ENCODE results near the gene MRPL27. TPM values are rescaled to one million over a fixed set of nuclear protein-coding genes. Genes with fewer than 3 reads are reported as not detected.

MRPL27 gene
- total and polyA plus RNA-seq, 2 donors (not counting 1 experiment from before 2014, with no cell fraction given): 32.5 to 40.2 TPM

DNA sequence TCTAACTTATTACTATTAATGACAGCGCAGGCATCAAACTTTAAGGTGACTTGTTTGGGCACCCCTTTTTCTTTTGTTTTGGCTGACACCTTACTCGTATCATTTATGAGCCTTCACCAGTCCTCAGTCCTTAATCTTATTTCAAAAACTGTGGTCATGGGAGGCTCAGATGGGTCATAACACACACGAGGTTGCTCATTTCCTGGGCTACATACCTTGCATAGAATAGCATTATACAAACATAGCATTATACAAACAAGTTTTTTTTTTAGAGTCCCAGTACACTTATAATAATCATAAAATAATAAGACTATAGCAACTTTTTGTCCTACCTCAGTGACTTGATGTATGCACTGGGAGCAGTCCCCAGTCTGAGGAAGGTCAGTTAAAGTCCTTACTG lies 41.8 kb upstream of the MRPL27 start:
- Histone ChIP-seq H3K4me2 (replicated peaks; ENCODE audit: low read depth, low read length, poor library complexity, severe bottlenecking) (no peak overlapping the region), H3K4me1 (ENCODE audit: control insufficient read depth in 2 of 2, insufficient read depth in 2 of 2, low read length in 2 of 2) (no peaks in the 10 kb centered on the region), H3K4me3 (ENCODE audit: control extremely low read depth in 1 of 5, extremely low read depth in 1 of 5, insufficient read depth in 1 of 5, low read depth in 2 of 5, low read length in 4 of 5) (no peak overlapping the region), H3K27me3 (replicated peaks in 1 of 4; ENCODE audit: control extremely low read depth in 1 of 4, control insufficient read depth in 3 of 4, insufficient read depth in 4 of 4, low read length in 3 of 4) (no peaks in the 10 kb centered on the region), H3K9me3 (ENCODE audit: control extremely low read depth in 1 of 3, control insufficient read depth in 2 of 3, insufficient read depth in 1 of 3, low read length in 2 of 3) (peaks cover 0 to 9% (median 4%) of the 10 kb centered on the region in 3 donors), H3K36me3 (replicated peaks in 1 of 2; ENCODE audit: control extremely low read depth in 1 of 2, control insufficient read depth in 1 of 2, extremely low read depth in 1 of 2, insufficient read depth in 2 of 2, low read length in 1 of 2) (no peaks in the 10 kb centered on the region), H3K9ac (ENCODE audit: low read length) (no peak overlapping the region), H3K79me2 (ENCODE audit: control insufficient read depth, insufficient read depth, low read length) (no peaks in the 10 kb centered on the region), H3K27ac (ENCODE audit: low read length in 2 of 2) (no peak overlapping the region), H4K20me1 (ENCODE audit: control insufficient read depth, insufficient read depth, low read length, poor library complexity, severe bottlenecking) (no peaks in the 10 kb centered on the region), H2AFZ (ENCODE audit: insufficient read depth, low read depth, low read length, poor library complexity, severe bottlenecking) (no peak overlapping the region)
- ATAC-seq (ENCODE audit: low read depth) (no peak), DNase-seq (no peak)
- ChIA-PET CTCF (no interaction called here), POLR2A (no interaction called here)
- Mint-ChIP-seq H3K9me3 (ENCODE audit: insufficient read depth) (no peaks in the 10 kb centered on the region), H3K27ac (no peak overlapping the region), H3K4me1 (peaks cover 3% of the 10 kb centered on the region), H3K4me3 (no peak overlapping the region), H3K27me3 (peaks cover 3% of the 10 kb centered on the region)
- intact Hi-C loops (cut with micrococcal nuclease): no loop called here
- TF ChIP-seq, protein P1, sequence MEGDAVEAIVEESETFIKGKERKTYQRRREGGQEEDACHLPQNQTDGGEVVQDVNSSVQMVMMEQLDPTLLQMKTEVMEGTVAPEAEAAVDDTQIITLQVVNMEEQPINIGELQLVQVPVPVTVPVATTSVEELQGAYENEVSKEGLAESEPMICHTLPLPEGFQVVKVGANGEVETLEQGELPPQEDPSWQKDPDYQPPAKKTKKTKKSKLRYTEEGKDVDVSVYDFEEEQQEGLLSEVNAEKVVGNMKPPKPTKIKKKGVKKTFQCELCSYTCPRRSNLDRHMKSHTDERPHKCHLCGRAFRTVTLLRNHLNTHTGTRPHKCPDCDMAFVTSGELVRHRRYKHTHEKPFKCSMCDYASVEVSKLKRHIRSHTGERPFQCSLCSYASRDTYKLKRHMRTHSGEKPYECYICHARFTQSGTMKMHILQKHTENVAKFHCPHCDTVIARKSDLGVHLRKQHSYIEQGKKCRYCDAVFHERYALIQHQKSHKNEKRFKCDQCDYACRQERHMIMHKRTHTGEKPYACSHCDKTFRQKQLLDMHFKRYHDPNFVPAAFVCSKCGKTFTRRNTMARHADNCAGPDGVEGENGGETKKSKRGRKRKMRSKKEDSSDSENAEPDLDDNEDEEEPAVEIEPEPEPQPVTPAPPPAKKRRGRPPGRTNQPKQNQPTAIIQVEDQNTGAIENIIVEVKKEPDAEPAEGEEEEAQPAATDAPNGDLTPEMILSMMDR (IDR thresholded peaks at IDR 0.05): no peak
- TF ChIP-seq EZH2 (IDR thresholded peaks at IDR 0.05; ENCODE audit: borderline replicate concordance, insufficient read depth, low read depth, low read length, poor library complexity, severe bottlenecking): no peak
- WGBS (ENCODE audit: insufficient coverage): 100% methylated on average over 2 of the region's 3 CpGs

DNA sequence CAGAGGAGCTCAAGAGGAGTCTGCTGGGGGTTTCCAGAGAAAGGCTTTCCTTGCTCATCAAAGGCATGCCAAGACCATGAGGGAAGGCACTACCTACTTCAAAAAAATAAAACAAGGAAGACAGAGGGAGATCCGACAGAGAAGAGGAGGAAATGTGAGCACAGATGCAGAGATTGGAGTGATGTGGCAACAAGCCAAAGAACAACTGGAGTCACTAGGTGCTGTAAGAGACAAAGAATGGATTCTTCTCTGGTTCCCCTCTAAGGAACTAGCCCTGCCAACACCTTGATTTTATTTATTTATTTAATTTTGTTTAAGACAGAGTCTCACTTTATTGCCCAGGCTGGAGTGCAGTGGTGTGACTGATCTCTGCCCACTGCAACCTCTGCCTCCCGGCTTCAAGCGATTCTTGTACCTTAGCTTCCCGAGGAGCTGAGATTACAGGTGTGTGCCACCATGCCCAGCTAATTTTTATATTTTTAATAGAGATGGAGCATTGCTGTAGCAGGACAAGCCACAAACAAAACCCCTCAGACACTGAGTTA lies 39.3 kb upstream of the MRPL27 start:
- Histone ChIP-seq H3K27me3 (replicated peaks in 1 of 4; ENCODE audit: control extremely low read depth in 1 of 4, control insufficient read depth in 3 of 4, insufficient read depth in 4 of 4, low read length in 3 of 4) (no peaks in the 10 kb centered on the region), H3K9ac (ENCODE audit: low read length) (no peak overlapping the region), H3K4me1 (ENCODE audit: control insufficient read depth in 2 of 2, insufficient read depth in 2 of 2, low read length in 2 of 2) (no peaks in the 10 kb centered on the region), H3K4me3 (ENCODE audit: control extremely low read depth in 1 of 5, extremely low read depth in 1 of 5, insufficient read depth in 1 of 5, low read depth in 2 of 5, low read length in 4 of 5) (no peak overlapping the region), H3K27ac (ENCODE audit: low read length in 2 of 2) (no peak overlapping the region), H4K20me1 (ENCODE audit: control insufficient read depth, insufficient read depth, low read length, poor library complexity, severe bottlenecking) (no peaks in the 10 kb centered on the region), H3K9me3 (ENCODE audit: control extremely low read depth in 1 of 3, control insufficient read depth in 2 of 3, insufficient read depth in 1 of 3, low read length in 2 of 3) (no peaks in the 10 kb centered on the region), H2AFZ (ENCODE audit: insufficient read depth, low read depth, low read length, poor library complexity, severe bottlenecking) (no peak overlapping the region), H3K36me3 (replicated peaks in 1 of 2; ENCODE audit: control extremely low read depth in 1 of 2, control insufficient read depth in 1 of 2, extremely low read depth in 1 of 2, insufficient read depth in 2 of 2, low read length in 1 of 2) (no peaks in the 10 kb centered on the region), H3K79me2 (ENCODE audit: control insufficient read depth, insufficient read depth, low read length) (no peaks in the 10 kb centered on the region), H3K4me2 (replicated peaks; ENCODE audit: low read depth, low read length, poor library complexity, severe bottlenecking) (no peak overlapping the region)
- POLR2A ChIA-PET: no interaction called here
- no peaks in the 10 kb centered on the region for H3K9me3 Mint-ChIP-seq (ENCODE audit: insufficient read depth)
- CTCF ChIA-PET: no interaction called here
- TF ChIP-seq, protein P1 (IDR thresholded peaks at IDR 0.05): no peak
- TF ChIP-seq EZH2 (IDR thresholded peaks at IDR 0.05; ENCODE audit: borderline replicate concordance, insufficient read depth, low read depth, low read length, poor library complexity, severe bottlenecking): no peak
- H3K4me1 Mint-ChIP-seq: no peaks in the 10 kb centered on the region
- no peak overlapping the region for H3K27ac Mint-ChIP-seq
- intact Hi-C loops (cut with micrococcal nuclease): no loop called here
- peaks cover 3% of the 10 kb centered on the region for H3K27me3 Mint-ChIP-seq
- no CpG with 5 or more reads among the region's 4 CpGs for WGBS (ENCODE audit: insufficient coverage)
- no peak overlapping the region for H3K4me3 Mint-ChIP-seq
- ATAC-seq (ENCODE audit: low read depth): no peak
- no peak for DNase-seq

Data from B cell (primary cell).